ENCODE results near the gene RNU1-3.
"Not testable (repeated sequence)": the region's sequence is repeated elsewhere in the genome, so short reads cannot be mapped to it uniquely, and the experiment has no call there.

GRCh38 chr1:16704502-16705100 is 37.9 kb upstream of the RNU1-3 start:
- not testable (repeated sequence) for TF ChIP-seq CTCF (optimal IDR thresholded peaks at IDR 0.05 in 1 of 3, IDR thresholded peaks at IDR 0.05 in 1 of 3, conservative IDR thresholded peaks at IDR 0.05 in 1 of 3; ENCODE audit: extremely low read depth in 1 of 3, insufficient read depth in 2 of 3, low read length in 3 of 3); EZH2 (IDR thresholded peaks at IDR 0.05; ENCODE audit: low read length)
